GM19023 (cell line): ENCODE measurements around the gene CYP1A2.
"Not testable (repeated sequence)": the region's sequence is repeated elsewhere in the genome, so short reads cannot be mapped to it uniquely, and the experiment has no call there.

Experiments
- ATAC-seq: cut with Tn5 transposase; IDR thresholded peaks from one replicate; pipeline ENCODE4 v1.9.1; 2021; ENCODE audit warnings: mild to moderate bottlenecking, moderate library complexity; ENCODE audit not compliant: unreplicated experiment

The CYP1A2 gene

DNA sequence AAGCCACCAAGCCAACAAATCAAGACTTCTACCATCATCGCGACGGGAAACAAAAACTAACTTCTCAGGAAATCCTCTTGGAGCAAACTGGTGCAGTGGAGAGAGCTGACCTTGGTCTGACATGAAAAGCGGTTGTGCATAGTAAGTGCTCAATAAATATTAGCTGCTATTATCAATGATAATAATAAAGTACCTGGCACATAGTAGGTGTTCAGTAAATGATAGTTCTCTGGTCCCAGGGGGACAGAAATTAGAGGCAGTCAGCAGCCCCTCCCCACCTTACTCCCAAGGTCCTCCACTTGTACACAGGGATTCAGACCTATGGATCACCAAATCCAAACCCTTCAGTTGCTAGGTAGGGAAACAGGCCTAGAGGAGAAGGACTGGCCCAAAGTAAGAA is 27.2 kb downstream of the CYP1A2 start:
- ATAC-seq = no peak

- no peak for ATAC-seq
Measured at GRCh38 chr15:74776821-74777768, 28.4 kb downstream of the CYP1A2 start.

DNA sequence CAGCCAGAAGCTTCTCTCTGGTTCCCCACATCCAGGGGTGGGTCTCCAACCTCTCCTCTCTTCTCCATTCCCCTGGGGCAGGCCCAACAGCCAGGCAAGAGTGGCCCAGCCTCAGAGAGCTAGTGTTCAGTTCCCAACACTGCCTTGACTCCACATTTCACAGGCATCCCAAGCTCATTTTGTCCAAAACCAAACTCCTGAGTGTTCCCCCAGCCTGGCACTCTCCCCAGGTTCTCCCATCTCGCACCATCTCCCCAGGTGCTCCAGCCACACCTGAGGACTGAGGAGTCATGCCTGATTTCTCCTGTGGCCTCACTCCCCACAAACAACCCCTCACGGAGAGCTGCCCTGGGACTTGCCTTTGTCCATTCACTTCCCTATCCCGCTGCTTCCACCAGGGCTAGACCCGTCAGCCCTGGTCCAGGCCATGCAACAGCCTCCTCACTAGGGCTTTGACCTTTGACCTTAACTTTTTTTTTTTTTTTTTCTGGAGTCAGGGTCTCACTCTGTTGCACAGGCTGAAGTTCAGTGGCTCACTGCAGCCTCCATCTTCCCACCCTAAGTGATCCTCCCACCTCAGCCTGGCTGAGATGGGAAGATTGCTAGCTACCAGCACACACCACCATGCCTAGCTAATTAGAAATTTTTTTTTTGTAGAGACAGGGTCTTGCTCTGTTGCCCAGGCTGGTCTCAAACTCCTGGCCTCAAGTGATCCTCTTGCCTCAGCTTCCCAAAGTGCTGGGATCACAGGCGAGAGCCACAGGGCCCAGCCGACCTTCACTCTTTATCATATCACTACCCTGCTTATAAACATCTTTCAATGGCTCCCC is 29.3 kb downstream of the CYP1A2 start:
- ATAC-seq = no peak

GRCh38 chr15:74778599-74778970 is 29.9 kb downstream of the CYP1A2 start:
- no peak for ATAC-seq

DNA sequence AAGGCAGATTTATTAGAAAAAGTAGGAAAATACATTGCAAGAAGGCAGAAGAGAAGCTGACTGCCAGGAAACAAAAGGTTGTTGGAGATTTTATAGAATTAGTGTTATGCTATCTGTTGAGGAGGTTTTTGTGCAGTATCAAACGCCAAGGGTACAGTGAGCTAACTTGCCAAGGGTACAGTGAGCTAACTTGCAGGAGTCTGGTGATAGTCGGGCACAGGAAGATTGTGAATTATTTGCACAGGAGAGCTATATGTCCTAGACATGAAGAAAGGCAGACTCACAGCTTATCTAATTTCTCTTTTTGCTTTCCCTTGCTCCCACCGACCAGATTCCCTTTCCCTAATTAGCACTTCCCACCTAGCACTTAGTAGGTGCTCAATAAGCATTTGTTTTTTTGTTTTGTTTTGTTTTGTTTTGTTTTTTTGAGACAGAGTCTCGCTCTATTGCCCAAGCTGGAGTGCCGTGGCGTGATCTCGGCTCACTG is 30.6 kb downstream of the CYP1A2 start:
- ATAC-seq = no peak

GRCh38 chr15:74780523-74781430 is 32.1 kb downstream of the CYP1A2 start:
- no peak for ATAC-seq

DNA sequence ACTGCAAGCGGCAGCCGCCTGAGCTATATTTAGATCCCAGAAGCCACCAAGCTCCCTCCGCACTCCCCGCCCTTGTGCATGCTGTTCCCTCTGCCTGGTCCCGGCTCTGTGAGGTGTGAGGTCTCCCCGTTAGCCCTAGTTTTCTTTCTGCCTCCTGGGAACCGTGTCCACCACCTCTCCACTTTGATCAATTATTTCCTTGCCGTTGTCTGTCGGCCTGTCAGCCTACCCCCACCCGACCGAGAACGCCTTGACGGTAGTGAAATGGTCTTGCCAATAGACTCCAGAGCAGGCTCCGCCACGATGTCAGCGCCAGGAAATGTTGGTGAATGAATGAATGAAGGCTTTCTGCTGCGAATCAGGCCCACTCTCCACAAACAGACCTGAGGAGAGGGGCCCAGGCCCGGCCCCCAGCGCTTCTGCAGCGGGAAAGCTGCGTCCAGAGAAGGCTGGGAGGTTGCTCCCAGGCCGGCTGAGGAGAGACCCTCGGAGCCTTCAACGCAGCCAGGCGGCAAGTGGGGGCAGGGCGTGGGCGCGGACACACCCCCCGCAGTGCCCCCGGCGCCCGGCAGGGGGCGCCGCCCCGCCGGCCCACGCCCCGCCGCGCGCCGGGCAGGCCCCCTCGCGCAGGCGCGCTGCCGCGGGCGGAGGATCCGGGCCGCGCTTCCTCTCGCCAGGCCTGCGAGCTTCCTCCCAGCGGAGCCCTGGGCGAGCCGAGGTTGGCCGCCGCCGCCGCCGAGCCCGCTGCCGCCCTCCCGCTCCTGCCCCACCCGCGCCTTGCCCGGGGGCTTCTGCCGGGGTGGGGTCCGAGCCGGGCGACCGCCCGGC is 33.0 kb downstream of the CYP1A2 start, which contains the start of gene CSK:
CSK (plus strand) TSS at position 650 of the 828 bp plus-strand sequence. CDS start 16,218 bp downstream, outside the sequence.
- peak; percentile 44 for ATAC-seq

DNA sequence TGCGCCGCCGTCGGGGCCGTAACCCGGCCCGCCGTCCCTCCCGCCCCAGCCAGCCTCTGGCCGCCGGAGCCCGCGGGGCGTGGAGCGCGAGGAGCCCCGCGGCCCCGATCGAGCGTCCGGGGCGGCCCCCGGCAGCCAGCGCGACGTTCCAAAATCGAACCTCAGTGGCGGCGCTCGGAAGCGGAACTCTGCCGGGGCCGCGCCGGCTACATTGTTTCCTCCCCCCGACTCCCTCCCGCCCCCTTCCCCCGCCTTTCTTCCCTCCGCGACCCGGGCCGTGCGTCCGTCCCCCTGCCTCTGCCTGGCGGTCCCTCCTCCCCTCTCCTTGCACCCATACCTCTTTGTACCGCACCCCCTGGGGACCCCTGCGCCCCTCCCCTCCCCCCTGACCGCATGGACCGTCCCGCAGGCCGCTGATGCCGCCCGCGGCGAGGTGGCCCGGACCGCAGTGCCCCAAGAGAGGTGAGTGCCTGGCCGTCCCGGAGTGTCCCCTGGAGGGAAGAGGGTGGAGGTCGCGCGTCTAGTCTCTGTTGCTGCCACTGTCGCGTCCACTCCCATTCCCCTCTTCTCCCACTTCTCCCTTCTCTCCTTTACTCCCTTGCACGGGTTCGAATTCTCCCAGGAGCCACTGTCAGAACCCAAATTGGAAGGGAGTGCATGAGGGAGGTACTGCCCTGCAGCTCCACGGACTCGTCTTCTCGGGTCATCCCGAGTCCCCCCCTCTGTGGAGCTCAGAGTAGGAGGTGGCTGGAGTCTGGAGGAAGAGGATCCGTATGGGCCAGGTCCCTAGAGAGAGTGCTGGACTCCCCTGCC is 33.8 kb downstream of the CYP1A2 start:
- no peak for ATAC-seq

GRCh38 chr15:74783072-74783807 is 34.6 kb downstream of the CYP1A2 start:
- ATAC-seq = no peak

DNA sequence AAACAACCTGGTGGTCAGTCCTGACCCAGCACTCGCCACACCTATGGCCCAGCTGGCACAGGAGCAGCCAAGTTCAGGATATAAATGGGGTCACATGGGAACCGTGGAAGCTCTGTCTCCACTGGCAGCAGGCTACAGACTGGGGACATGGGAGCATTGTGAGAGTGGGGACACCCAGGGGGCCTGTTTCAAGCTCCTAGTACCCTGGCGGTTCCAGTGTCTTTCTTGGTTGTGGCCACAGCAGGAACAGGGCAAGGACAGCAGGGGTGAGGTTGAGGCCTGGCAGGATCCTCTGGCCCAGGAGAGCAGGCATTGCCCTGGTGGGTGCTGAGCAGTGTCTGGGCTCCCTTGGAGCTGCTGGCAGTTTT is 35.1 kb downstream of the CYP1A2 start:
- no peak for ATAC-seq

DNA sequence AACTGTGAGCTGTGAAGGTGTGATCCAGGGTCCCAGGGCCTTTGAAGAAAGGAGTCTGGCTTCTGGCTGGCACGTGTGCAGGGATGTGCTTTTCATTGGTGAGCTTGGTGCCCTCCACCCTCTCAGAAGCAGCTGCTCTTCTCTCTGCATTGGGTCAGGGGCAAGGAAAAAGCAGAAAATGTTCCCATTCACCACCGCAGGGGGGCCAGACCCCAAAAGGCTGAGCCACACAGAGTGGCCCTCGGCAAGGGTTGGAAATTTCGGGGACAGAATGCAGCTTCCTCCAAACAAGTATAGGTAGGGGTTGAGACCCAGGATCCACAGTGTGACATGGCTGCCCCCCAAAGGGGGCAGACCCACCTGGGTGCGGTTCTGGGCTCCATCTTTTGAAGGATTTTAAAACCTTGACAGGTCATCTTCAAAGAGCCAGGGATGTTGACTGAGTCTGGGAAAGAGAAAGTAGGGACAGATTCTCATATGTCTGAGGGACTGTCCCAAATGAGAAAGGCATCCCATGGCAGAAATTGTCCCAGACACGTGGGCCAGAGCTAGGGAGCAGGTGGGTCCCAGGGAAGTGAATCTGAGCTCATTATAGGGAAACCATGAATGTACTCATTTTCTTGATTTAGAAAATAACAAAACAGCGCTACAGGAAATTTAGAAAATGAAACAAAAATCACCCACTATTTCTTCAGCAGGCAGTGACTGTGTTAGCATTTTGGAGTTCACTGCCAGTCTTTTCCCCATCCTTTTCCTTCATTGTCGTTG is 36.0 kb downstream of the CYP1A2 start:
- ATAC-seq = no peak

DNA sequence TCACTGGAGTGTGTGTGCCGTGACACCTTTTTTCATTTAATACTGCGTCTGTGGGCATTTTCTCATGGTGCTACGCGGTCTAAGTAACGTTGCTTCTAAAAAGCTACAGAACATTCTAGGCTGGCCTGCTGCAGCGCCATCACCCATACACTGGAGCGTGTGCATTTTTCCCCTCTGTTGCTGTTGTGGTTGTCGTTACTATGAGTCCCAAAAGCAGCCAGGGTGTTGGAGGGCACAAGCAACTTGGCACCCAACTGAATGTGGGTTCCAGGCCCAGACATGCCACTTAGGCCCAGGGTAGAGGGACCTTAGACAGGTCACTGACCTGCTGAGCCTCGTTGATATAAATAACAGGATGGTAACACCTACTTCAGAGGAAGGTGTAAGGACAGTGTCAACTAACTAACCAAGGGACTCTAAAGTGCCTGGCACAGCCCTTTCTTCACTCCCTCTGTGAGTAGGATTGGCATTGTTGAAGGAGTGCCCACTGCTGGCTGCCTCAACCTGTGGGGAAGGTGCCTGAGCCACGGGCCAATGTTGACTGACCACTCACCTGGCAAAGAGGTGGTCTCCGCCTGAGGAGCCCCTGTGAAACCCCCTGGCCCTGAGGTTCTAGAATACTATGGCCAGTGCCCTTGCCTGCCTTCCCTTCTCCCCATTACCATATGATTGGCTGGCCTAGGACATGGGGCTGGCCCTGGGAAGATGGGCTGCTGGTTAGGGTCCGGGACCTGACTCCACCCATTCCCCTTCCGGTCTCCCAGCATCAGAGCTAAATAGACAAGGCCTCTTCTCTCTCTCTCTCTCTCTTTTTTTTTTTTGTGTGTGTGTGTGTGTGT is 36.8 kb downstream of the CYP1A2 start:
- no peak for ATAC-seq

- ATAC-seq = not testable (repeated sequence)
Measured at GRCh38 chr15:74786081-74786480, 37.4 kb downstream of the CYP1A2 start.

- ATAC-seq = no peak
Measured at GRCh38 chr15:74786551-74787165, 38.0 kb downstream of the CYP1A2 start.

- ATAC-seq = peak; percentile 56
Measured at GRCh38 chr15:74787251-74788041, 38.8 kb downstream of the CYP1A2 start.
